Measurements from ENCODE around the gene SCN1A.

DNA sequence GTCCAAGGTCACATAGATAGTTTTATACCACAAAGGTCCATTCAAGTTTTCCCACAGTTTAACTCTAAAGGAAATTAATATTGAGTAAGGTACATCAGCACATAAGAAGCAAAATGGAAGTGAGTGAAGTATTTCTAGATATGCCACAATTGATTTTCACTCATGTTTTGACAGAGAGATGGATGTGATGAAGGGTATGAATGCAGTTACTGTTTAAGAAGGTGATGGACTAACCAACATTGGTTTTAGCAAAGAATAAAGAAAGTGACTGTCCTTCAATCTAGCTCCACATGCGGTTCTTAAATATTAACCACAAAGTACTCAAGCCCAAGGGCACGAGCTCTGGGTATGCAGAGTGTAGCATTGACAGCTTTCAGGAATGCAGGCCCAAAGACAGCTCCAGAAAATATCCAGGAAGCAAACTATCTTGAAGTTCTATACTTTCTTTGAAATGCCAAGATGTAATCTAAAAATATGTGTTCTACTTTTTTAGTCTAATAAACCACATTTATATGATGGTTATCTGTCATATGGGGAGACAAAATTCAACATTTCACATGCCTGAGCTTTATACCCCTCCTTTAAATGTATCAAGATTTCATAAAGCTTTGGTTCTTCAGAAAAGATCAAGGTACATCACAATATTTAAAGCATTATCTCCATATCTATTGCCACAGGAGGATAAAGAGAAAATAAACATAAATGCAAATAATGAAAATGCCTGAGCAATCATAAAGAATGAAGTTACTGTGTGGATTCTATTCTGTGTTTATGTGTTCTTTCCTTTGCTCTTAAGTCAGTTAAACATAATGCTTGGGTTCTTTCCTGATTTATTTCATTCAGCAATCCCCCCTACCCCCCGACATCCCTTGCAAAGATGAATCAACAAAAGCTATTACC lies 6.7 kb upstream of the SCN1A start:
- TF ChIP-seq, protein P1, sequence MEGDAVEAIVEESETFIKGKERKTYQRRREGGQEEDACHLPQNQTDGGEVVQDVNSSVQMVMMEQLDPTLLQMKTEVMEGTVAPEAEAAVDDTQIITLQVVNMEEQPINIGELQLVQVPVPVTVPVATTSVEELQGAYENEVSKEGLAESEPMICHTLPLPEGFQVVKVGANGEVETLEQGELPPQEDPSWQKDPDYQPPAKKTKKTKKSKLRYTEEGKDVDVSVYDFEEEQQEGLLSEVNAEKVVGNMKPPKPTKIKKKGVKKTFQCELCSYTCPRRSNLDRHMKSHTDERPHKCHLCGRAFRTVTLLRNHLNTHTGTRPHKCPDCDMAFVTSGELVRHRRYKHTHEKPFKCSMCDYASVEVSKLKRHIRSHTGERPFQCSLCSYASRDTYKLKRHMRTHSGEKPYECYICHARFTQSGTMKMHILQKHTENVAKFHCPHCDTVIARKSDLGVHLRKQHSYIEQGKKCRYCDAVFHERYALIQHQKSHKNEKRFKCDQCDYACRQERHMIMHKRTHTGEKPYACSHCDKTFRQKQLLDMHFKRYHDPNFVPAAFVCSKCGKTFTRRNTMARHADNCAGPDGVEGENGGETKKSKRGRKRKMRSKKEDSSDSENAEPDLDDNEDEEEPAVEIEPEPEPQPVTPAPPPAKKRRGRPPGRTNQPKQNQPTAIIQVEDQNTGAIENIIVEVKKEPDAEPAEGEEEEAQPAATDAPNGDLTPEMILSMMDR (IDR thresholded peaks at IDR 0.05; ENCODE audit: control extremely low read depth in 1 of 3, insufficient read depth in 1 of 3, low read depth in 1 of 3, low read length in 3 of 3) = no peak
- TF ChIP-seq POLR2A (IDR thresholded peaks at IDR 0.05; ENCODE audit: control extremely low read depth in 1 of 2, low read depth in 2 of 2, low read length in 2 of 2) = no peak
- TF ChIP-seq EGR1 (IDR thresholded peaks at IDR 0.05; ENCODE audit: borderline replicate concordance, low read depth, low read length) = no peak
- no peak for TF ChIP-seq SP2 (IDR thresholded peaks at IDR 0.05; ENCODE audit: low read length)
